ENCODE measurements around the gene NEIL3.

- TF ChIP-seq JUNB (IDR thresholded peaks at IDR 0.05) = no peak
- TF ChIP-seq NFYB (IDR thresholded peaks at IDR 0.05; ENCODE audit: insufficient read depth, low read depth, low read length) = no peak
These were observed 86.7 kb downstream of the NEIL3 start for GRCh38 chr4:177396352-177396751.
